Measurements from ENCODE around the gene NUS1.
"Not testable (repeated sequence)": the region's sequence is repeated elsewhere in the genome, so short reads cannot be mapped to it uniquely, and the experiment has no call there.

GRCh38 chr6:117689584-117689983, 14.3 kb downstream of the NUS1 start:
- not testable (repeated sequence) for TF ChIP-seq ZFX (IDR thresholded peaks at IDR 0.05); CTCF (conservative IDR thresholded peaks at IDR 0.05)
